Activated naive CD8-positive, alpha-beta T cell treated with anti-CD3 and anti-CD28 coated beads for 36 hours (primary cell): ENCODE data around the gene POLR2J. TPM values are rescaled to one million over a fixed set of nuclear protein-coding genes. Genes with fewer than 3 reads are reported as not detected.
A peak's percentile ranks its signal among the peaks of the same experiment; 100 is the strongest.

ENCODE experiments used
- DNase-seq: peaks from one replicate; pipeline ENCODE4 v3.0.0; 2021
- H3K27ac Mint-ChIP-seq: one replicate; pipeline ENCODE4 v1.8.0; 2022; ENCODE audit warnings: mild to moderate bottlenecking, moderate library complexity, mixed read lengths
- H3K27me3 Mint-ChIP-seq: one replicate; pipeline ENCODE4 v1.8.0; 2022; ENCODE audit warnings: mild to moderate bottlenecking, mixed read lengths
- H3K36me3 Mint-ChIP-seq: one replicate; pipeline ENCODE4 v1.8.0; 2021; ENCODE audit warnings: mild to moderate bottlenecking, mixed read lengths
- H3K4me1 Mint-ChIP-seq: one replicate; pipeline ENCODE4 v1.8.0; 2021; ENCODE audit warnings: mixed read lengths
- H3K4me3 Mint-ChIP-seq: one replicate; pipeline ENCODE4 v1.8.0; 2022; ENCODE audit warnings: mild to moderate bottlenecking, moderate library complexity, mixed read lengths
- H3K9me3 Mint-ChIP-seq: one replicate; pipeline ENCODE4 v1.8.0; 2022; ENCODE audit warnings: mixed read lengths
- total RNA-seq, 2 experiments: library from RNA; stranded (reverse); gene quantifications; one replicate each; pipeline ENCODE4 v1.2.3, GENCODE V29; 2021

Gene POLR2J
- total RNA-seq, 2 experiments from 2014 or later: 63.5 to 67.1 TPM

- no peak for DNase-seq
- peaks cover 8% of the 10 kb centered on the region for H3K4me1 Mint-ChIP-seq
- H3K4me3 Mint-ChIP-seq: no peak overlapping the region
- no peaks in the 10 kb centered on the region for H3K27me3 Mint-ChIP-seq
- no peaks in the 10 kb centered on the region for H3K9me3 Mint-ChIP-seq
- H3K36me3 Mint-ChIP-seq: peaks cover 6% of the 10 kb centered on the region
- no peak overlapping the region for H3K27ac Mint-ChIP-seq
These were observed 38.5 kb downstream of the POLR2J start for GRCh38 chr7:102439963-102440795.

GRCh38 chr7:102436118-102436517 is 42.6 kb downstream of the POLR2J start:
- Mint-ChIP-seq H3K27ac (no peak overlapping the region), H3K36me3 (peaks cover 7% of the 10 kb centered on the region), H3K4me1 (peaks cover 26% of the 10 kb centered on the region), H3K27me3 (no peaks in the 10 kb centered on the region), H3K9me3 (no peaks in the 10 kb centered on the region), H3K4me3 (no peak overlapping the region)
- DNase-seq: no peak

GRCh38 chr7:102434039-102434486 is 44.7 kb downstream of the POLR2J start:
- Mint-ChIP-seq H3K4me1 (peaks cover 40% of the 10 kb centered on the region), H3K36me3 (peaks cover 6% of the 10 kb centered on the region), H3K9me3 (no peaks in the 10 kb centered on the region), H3K4me3 (peak overlapping the region; percentile 89), H3K27ac (peak overlapping the region; percentile 72), H3K27me3 (no peaks in the 10 kb centered on the region)
- no peak for DNase-seq

DNA sequence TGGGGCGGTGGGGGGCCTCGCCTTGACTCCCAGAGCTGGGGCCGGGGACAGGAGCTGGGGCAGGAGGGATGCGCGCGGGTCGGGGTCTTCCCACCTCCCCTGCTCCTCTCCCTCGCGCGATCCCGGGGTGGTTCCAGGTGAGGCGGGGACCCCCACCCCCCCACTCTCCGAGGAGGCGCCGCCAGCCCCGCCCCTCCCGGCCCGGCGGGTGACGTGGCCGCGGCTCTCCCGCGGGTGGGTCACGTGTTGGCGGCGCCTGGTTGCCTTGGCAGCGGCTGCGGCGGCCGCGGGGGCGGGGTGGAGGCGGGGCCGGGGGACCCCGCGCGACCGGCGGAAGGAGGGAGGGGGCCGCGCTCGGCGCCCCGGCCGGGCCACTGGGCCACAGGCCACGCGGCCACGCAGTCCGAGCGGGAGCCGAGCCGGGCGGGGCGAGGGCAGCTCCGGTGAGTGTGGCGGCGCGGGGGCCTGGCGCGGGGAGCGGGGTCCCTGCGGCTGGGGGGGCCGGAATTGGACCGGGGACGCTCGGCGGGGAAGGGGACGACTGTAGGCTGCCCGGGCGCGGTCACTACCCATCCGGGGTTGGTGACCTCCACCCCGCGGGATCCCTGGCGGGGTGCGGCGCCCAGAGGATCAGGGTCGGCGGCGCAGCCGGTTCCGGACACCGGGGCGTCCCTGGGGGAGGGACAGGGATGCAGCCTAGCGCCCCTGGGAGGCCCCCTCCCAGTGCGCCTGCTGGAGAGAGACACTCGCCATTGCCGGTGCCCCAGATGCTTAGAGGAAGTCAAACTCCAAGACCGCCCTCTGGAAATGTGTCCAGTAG is 45.3 kb downstream of the POLR2J start, which contains the start of gene ORAI2:
ORAI2 (plus strand) TSS at position 357 of the 820 bp plus-strand sequence. CDS start 5,382 bp downstream, outside the sequence.
- peaks cover 40% of the 10 kb centered on the region for H3K4me1 Mint-ChIP-seq
- peak within 1 kb of the TSS; percentile 92 for H3K27ac Mint-ChIP-seq
- H3K9me3 Mint-ChIP-seq: no peaks in the 10 kb centered on the region
- DNase-seq: peak; percentile 90
- H3K27me3 Mint-ChIP-seq: no peaks in the 10 kb centered on the region
- H3K4me3 Mint-ChIP-seq: peak within 1 kb of the TSS; percentile 89
- peaks cover 6% of the 10 kb centered on the region for H3K36me3 Mint-ChIP-seq

GRCh38 chr7:102432442-102433218 is 46.1 kb downstream of the POLR2J start:
- peaks cover 13% of the 10 kb centered on the region for H3K36me3 Mint-ChIP-seq
- DNase-seq: no peak
- H3K9me3 Mint-ChIP-seq: no peaks in the 10 kb centered on the region
- H3K27ac Mint-ChIP-seq: peak overlapping the region; percentile 92
- H3K27me3 Mint-ChIP-seq: no peaks in the 10 kb centered on the region
- peak overlapping the region; percentile 76 for H3K4me3 Mint-ChIP-seq
- H3K4me1 Mint-ChIP-seq: peaks cover 43% of the 10 kb centered on the region

- Mint-ChIP-seq H3K27me3 (no peaks in the 10 kb centered on the region), H3K27ac (peak overlapping the region; percentile 92), H3K4me3 (peak overlapping the region; percentile 76), H3K9me3 (no peaks in the 10 kb centered on the region), H3K4me1 (peaks cover 51% of the 10 kb centered on the region), H3K36me3 (peaks cover 19% of the 10 kb centered on the region)
- peak; percentile 51 for DNase-seq
These were observed 47.0 kb downstream of the POLR2J start for GRCh38 chr7:102431617-102432298.

DNA sequence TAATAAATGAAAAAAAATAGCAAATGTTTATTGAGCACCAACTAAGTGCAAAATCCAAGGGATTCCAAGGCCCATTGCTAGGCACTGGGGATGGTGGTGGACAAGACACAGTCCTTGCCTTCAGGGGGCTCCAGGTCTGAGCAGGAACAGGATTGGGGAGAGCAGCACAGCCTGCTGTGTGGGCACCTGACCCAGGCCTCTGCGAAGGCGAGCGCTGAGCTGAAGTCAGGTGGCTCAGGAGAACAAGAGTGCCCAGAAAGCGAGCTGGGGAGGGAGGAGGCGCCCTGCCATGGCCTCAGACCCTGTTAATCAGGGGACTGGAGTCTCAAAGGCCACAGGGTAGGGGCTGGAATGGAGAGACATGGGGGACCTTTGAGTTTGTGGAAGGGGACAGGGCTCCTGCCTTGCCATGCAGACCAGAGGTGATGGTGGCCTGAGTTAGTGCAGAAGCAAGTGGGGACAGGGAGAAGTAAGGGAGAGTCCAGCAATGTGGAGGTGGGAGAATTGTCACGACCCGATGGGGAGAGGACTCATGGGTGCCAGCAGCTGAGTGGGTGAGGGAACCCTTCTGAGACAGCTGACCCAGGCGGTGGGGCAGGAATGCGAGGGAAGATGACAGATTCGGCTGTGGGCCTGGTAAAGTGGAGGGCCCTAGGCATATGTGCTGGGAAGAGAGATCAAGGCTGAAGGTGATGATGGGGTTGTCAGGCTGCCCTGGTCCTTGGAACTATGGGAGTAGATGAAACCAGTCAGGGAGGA is 49.4 kb downstream of the POLR2J start:
- peaks cover 65% of the 10 kb centered on the region for H3K4me1 Mint-ChIP-seq
- no peaks in the 10 kb centered on the region for H3K27me3 Mint-ChIP-seq
- H3K9me3 Mint-ChIP-seq: no peaks in the 10 kb centered on the region
- H3K4me3 Mint-ChIP-seq: no peak overlapping the region
- no peak for DNase-seq
- H3K27ac Mint-ChIP-seq: peak overlapping the region; percentile 74
- peaks cover 39% of the 10 kb centered on the region for H3K36me3 Mint-ChIP-seq

DNA sequence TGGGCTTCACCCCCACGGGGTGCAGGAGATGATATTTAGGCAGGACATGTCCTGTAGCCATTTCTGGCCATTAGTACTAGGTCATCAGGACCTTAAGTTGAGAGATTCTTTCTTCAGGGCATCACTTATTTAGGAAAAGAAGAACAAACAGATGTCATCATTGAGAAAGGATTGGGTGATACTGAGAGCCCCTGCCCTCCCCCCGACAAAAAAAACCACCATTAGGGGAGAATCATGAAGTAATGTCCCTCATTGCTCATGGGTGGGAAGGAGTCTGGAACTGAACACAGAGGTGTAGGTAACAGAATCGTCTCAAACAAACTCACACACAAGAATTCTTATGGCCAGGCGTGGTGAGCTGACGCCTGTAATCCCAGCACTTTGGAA is 51.7 kb downstream of the POLR2J start:
- Mint-ChIP-seq H3K4me3 (peak overlapping the region; percentile 74), H3K36me3 (peaks cover 40% of the 10 kb centered on the region), H3K27ac (peak overlapping the region; percentile 100), H3K4me1 (peaks cover 62% of the 10 kb centered on the region), H3K27me3 (no peaks in the 10 kb centered on the region), H3K9me3 (no peaks in the 10 kb centered on the region)
- DNase-seq: no peak

GRCh38 chr7:102426268-102427018 is 52.3 kb downstream of the POLR2J start:
- Mint-ChIP-seq H3K27ac (peak overlapping the region; percentile 100), H3K9me3 (no peaks in the 10 kb centered on the region), H3K36me3 (peaks cover 37% of the 10 kb centered on the region), H3K4me1 (peaks cover 56% of the 10 kb centered on the region), H3K27me3 (no peaks in the 10 kb centered on the region), H3K4me3 (peak overlapping the region; percentile 74)
- DNase-seq: peak; percentile 84

- peaks cover 55% of the 10 kb centered on the region for H3K4me1 Mint-ChIP-seq
These were observed 53.0 kb downstream of the POLR2J start for GRCh38 chr7:102425639-102426267.

DNA sequence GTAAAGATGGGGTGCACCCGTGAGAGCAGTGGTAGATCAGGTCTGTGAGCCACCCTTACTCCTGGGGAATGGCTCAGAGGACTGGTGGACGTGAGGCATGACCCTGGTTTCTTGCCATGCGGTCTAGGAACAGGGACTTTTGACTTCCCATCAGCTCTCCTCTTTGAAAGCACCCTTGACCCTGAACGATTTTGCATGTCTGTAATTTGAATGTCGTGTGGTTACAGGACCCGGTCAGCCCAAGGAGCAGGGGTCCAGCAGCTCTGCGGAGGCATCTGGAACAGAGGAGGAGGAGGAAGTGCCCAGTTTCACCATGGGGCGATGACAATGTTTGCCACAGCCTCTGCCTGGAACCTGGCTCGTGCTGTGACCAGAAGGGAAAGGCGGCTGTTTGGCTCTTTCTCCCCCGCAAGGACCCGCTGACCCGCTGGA is 53.9 kb downstream of the POLR2J start:
- H3K36me3 Mint-ChIP-seq: peaks cover 48% of the 10 kb centered on the region
- no peaks in the 10 kb centered on the region for H3K9me3 Mint-ChIP-seq
- no peaks in the 10 kb centered on the region for H3K27me3 Mint-ChIP-seq
- H3K27ac Mint-ChIP-seq: peak overlapping the region; percentile 100
- H3K4me3 Mint-ChIP-seq: peak overlapping the region; percentile 2
- no peak for DNase-seq
- H3K4me1 Mint-ChIP-seq: peaks cover 60% of the 10 kb centered on the region

More at GRCh38 chr7:102425639-102426267, 53.0 kb downstream of the POLR2J start:
- H3K27me3 Mint-ChIP-seq: no peaks in the 10 kb centered on the region
- DNase-seq: peak; percentile 86
- peak overlapping the region; percentile 100 for H3K27ac Mint-ChIP-seq
- H3K36me3 Mint-ChIP-seq: peaks cover 42% of the 10 kb centered on the region
- H3K9me3 Mint-ChIP-seq: no peaks in the 10 kb centered on the region
- peak overlapping the region; percentile 74 for H3K4me3 Mint-ChIP-seq

DNA sequence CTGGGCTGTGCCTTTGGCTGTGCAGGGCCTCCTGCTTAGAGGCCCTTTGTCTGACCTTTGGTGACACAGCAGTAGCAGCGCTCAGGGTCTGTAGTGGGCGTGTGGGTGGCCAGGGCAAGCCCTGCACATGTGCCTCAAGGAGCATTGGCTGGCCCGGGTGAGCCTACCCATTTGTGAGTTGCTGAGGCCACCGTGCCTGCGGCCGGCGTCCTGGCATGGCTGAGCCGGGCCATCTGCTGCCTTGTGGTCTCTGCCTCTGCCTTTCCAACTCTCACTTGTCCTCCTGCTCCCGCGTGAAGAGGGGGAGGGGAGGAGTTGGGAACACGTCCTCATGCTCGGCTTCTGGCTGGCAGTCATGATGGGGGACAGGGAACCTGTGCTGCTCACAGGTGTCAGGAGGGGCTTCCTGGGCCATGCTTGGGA is 54.6 kb downstream of the POLR2J start:
- H3K4me3 Mint-ChIP-seq: no peak overlapping the region
- no peaks in the 10 kb centered on the region for H3K27me3 Mint-ChIP-seq

More for the DNA sequence above, 54.6 kb downstream of the POLR2J start:
- Mint-ChIP-seq H3K9me3 (no peaks in the 10 kb centered on the region), H3K36me3 (peaks cover 46% of the 10 kb centered on the region), H3K27ac (peak overlapping the region; percentile 100), H3K4me1 (peaks cover 59% of the 10 kb centered on the region)
- DNase-seq: no peak
